NB4 (cell line): ENCODE measurements around the gene ENAH.

Experiments
- MAX ChIP-seq: IDR thresholded peaks from 2 replicates; pipeline ENCODE4 v1.6.1; 2011; ENCODE audit warnings: low read depth, low read length
- TF ChIP-seq, protein P1 (sequence below): IDR thresholded peaks from one replicate; pipeline ENCODE4 v1.5.1; 2012; ENCODE audit warnings: low read depth, low read length

- TF ChIP-seq, protein P1, sequence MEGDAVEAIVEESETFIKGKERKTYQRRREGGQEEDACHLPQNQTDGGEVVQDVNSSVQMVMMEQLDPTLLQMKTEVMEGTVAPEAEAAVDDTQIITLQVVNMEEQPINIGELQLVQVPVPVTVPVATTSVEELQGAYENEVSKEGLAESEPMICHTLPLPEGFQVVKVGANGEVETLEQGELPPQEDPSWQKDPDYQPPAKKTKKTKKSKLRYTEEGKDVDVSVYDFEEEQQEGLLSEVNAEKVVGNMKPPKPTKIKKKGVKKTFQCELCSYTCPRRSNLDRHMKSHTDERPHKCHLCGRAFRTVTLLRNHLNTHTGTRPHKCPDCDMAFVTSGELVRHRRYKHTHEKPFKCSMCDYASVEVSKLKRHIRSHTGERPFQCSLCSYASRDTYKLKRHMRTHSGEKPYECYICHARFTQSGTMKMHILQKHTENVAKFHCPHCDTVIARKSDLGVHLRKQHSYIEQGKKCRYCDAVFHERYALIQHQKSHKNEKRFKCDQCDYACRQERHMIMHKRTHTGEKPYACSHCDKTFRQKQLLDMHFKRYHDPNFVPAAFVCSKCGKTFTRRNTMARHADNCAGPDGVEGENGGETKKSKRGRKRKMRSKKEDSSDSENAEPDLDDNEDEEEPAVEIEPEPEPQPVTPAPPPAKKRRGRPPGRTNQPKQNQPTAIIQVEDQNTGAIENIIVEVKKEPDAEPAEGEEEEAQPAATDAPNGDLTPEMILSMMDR, result no peak
- no peak for TF ChIP-seq MAX
These were observed 8.3 kb downstream of the ENAH start for GRCh38 chr1:225644666-225645065.
